Activated CD4-positive, CD25-positive, alpha-beta regulatory T cell treated with anti-CD3 and anti-CD28 coated beads, Interleukin-2, amount 50 U/mL, for 24 hours (primary cell): ENCODE results near the gene ARMC9.
"Not testable (repeated sequence)": the region's sequence is repeated elsewhere in the genome, so short reads cannot be mapped to it uniquely, and the experiment has no call there.

ENCODE experiments used
- ATAC-seq, 2 donors: fragments of 150-1000 bp; cut with Tn5 transposase; one replicate each; pipeline ENCODE4 v1.10.0; 2021; ENCODE audit warnings: mild to moderate bottlenecking in 1 of 2, moderate library complexity in 1 of 2

The ARMC9 gene

GRCh38 chr2:231182513-231182899 is 15.9 kb upstream of the ARMC9 start:
- ATAC-seq: no peak

DNA sequence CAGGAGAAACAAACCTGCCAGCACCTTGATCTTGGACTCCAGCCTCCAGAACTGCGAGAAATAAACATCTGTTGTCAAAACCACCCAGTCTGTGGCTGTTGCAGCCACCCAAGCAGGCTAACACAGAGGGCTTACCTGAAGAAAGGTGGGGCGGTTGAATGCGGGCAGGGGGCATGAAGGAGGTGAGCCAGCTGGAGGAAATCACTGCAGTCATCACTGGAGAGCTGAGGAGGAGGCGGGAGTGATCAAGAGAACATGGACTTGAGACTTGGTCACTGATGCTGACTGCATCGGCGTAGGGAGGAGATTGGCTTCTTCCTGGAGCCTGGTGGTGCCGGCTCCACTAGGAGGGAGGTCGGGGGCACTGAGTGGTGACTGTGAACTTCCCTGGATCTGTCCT is 14.6 kb upstream of the ARMC9 start:
- no peak for ATAC-seq

- no peak for ATAC-seq
Observed at GRCh38 chr2:231184319-231184718, 14.1 kb upstream of the ARMC9 start.

- ATAC-seq: no peak
Observed at GRCh38 chr2:231185050-231185725, 13.2 kb upstream of the ARMC9 start.

DNA sequence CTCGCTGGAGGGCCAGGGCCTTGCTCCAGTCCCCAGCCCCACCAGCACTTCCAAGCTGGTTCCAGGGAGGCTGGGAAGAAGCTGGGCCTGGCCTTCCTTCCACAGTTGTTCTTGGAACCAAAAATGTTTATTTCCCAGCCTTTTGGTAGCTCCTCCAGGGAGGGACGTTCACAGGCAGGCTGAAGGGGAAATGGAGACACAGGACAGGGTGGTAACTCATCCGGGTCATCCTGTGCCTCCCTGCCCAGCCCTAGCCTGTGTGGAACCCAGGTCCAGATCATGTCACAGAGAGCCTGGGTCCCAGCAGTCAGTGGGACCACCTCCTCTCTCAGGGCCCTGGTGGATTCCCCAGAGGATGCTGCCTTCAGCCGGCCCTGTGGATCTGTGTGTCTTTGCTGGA is 12.5 kb upstream of the ARMC9 start:
- ATAC-seq: no peak

- no peak for ATAC-seq
Observed at GRCh38 chr2:231186325-231186724, 12.1 kb upstream of the ARMC9 start.

DNA sequence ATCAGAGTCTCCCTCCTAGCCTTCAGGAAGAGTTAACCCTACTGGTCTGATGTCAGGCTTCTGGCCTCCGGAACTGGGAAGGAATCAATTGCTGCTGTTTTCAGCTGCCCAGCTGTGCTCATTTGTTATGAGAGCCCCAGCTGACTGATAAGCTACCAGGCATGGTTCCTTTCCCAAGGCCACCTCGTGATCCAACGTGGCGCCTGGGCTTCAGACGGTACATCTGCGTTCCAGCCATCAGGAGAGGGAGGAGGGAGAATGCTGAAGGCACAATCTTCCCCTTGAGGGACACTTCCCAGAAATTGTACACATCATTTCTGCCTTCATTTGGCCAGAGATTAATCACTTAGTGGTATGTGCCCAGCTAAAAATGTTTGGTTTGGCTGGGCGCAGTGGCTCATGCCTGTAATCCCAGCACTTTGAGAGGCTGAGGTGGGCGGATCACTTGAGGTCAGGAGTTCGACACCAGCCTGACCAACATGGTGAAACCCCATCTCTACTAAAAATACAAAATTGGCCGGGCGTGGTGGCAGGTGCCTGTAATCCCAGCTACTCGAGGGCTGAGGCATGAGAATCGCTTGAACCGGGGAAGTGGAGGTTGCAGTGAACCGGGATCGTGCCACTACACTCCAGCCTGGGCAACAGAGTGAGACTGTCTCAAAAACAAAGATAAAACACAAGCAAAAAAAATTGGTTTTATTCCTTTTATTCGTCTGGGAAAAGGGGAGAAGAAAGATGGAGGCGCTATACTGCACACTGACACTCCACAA is 10.5 kb upstream of the ARMC9 start:
- no peak for ATAC-seq

DNA sequence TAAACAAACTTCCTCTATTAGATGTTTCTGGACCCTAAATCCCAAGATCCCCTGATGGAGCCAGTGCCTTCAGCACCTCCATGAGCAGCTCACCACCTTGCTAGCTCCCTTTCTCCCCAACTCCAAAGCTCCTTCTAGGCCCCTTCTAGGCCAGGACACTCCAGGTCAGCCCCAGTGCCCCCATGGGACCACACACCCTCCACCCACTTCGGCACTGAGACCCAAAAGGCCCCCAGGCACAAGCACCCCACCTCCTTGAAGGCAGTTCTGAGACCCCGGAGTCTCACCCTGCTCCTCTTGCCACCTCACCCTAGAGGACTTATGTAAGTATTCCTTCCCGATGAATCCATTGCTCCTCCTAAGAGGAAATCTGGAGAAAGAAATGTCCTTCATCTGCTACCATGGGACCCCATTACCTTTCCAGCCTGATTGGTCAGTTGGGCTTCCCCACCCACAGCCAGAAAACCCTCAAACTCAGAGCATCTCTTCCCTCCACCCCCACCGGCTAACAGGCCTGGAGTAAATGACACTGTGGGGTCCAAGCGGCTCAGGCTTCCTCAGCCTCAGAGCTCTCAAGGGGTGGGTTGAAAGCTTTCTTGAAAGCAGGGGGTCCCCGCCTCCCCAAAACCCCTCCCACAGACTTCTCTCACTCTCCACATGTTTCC is 9.8 kb upstream of the ARMC9 start:
- no peak for ATAC-seq

- ATAC-seq: no peak
Observed at GRCh38 chr2:231189171-231189530, 9.3 kb upstream of the ARMC9 start.

GRCh38 chr2:231189571-231190495 is 8.6 kb upstream of the ARMC9 start:
- ATAC-seq: no peak

- no peak for ATAC-seq
Observed at GRCh38 chr2:231190531-231191197, 7.8 kb upstream of the ARMC9 start.

DNA sequence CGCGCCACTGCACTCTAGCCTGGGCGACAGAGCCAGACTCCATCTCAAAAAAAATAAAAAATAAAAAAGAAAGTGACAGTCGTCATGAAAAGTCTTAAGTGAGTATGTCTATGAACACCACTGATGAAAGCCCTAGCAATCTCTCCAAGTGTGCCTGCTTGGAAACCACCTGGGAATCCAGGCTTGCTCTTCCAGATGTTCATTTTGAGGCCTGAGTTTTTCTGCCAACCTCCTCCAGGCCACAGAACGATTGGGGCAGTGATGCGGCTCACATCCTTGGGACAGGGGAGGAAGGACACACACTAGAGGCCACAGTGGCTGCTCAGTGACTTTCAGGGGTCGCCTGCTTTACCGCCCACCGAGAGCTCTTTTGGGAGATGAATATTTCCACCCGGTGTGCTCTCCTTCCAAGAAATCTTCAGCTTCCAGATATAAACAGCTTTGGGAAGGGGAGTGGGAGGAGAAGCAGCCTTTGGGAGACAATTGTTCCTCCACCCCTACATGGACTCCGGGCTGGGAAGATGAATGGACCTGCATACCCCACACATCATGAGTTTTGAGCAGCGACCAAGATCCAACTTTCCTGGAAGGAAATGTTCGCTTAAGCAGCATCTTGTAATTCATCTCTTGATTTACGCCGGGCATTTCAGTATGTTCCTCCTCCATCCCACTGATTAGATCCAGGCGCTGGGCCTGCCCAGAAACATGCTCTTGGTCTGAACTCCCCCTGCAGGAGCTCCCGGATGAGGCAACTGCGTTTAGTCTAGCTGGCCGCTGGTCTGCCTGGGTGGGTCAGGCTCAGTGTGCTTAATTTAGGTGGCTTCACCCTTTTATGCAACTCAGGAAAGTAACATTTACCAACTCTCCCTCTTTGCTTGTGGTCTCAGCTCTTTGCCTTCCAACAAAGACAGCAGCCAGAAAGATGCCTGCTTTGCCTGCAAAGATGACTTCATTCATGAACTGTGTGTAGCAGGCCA is 6.2 kb upstream of the ARMC9 start:
- no peak for ATAC-seq

- ATAC-seq: no peak
Observed at GRCh38 chr2:231193216-231193615, 5.2 kb upstream of the ARMC9 start.

DNA sequence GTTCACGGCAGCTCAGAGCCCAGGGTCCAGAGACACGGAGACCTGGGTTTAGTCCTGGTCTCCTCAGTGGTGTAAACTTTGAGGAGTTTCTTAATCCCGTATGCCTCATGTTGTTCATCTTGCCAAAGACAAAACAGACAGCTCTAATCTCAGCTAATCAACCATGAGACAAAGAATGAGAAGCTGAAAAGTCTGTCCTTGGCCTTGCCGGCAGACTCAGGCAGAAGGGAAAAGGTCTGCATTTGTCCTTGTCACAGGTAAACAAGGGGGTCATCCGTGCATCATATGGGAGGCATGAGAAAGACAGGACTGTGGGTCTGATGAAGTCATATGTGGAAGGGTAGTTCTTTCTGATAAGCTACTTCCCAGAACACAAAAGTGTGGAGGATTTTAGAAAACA is 1.8 kb upstream of the ARMC9 start:
- no peak for ATAC-seq

DNA sequence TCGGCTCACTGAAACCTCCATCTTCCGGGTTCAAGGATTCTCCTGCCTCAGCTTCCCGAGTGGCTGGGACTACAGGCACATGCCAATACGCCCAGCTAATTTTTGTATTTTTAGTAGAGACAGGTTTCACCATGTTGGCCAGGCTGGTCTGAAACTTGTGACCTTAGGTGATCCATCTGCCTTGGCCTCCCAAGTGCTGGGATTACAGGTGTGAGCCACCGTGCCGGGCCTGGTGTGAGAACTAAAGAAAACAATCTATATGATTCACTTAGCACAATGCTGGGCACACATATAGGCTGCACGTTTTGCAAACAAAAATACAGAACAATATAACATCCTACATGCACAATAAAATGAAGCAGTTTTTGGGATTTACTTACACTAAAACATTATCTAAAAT is 1.2 kb upstream of the ARMC9 start:
- ATAC-seq: not testable (repeated sequence)

GRCh38 chr2:231197706-231198290 is 633 bp upstream of the ARMC9 start:
- ATAC-seq: no peak

- ATAC-seq: no peak
Observed at GRCh38 chr2:231199219-231199618, 788 bp downstream of the ARMC9 start.

DNA sequence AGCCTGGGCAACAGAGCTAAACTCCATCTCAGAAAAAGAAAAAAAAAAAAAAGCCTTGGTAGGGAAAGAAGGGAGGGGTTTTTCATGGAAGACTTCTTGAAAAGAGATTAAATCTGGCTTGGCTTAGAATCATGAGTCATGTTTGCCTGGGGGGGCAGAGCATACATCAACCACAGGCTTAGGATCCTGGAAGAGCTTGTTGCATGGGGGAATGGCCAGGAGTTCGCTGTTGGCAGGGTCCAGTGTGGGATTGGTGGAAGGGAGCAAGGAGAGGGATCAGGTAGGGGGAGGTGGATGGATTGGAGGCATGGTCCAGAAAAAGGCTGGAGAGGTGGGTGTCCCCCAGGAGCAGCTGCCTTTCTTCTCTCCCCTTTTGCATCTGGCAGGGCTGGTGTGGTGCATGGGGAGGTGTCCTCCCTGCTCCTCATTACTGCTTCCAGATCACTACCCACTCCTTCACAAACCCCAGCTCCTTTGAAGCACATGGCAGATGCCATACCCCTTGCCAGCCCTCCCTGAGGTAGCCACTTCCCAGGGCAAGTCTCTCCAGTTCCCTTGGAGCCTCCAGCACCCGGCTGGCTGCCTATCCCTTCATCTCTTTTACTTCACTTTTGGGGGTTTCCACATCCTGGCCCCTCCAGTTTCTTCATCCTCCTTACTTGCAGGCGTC is 2.5 kb downstream of the ARMC9 start:
- ATAC-seq: no peak

DNA sequence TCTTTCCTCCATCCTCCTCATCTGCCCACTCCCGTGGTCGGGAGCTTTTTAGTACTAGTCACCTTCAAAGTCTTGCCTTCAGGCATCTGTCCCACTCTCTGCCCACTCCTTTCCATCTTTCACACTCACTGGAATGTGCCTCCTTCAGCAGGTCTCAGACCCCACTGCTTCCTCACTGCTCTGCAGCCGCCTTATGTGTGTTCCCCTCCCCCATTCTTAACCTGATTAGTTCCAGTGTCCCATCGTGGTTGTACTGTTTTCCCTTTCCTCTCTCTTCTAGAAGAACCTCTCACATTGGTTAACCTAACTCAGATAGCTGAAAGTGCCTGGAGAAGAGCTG is 3.0 kb downstream of the ARMC9 start:
- ATAC-seq: no peak

DNA sequence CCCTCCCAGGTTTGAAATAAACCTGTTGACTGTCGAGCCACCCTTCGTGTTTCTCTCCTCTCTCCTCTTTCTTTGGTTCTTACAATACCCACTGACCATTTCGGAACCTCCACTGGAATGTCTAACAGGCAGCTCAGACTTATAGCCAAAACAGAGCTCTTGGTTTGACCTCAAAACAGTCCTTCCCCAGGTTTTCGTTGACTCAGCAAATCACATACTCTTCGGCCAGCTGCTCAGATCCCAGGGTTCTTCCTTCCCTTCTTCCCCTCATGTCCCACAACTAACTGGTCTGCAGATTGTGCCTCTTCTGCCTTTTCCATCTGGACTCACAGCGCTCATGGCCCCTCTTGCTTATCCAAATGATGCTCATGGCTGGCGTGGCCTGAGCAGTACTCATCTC is 4.7 kb downstream of the ARMC9 start:
- ATAC-seq: no peak
